Endodermal cell (in vitro differentiated cells): ENCODE results near the gene KCNMA1. TPM values are rescaled to one million over a fixed set of nuclear protein-coding genes. Genes with fewer than 3 reads are reported as not detected.
A peak's percentile ranks its signal among the peaks of the same experiment; 100 is the strongest.

Experiments
- DNase-seq: peaks from one replicate; pipeline ENCODE4 v3.0.0-alpha.2; 2017
- H3K27ac ChIP-seq: 2 replicates; pipeline ENCODE4 v1.5.1; 2013; ENCODE audit warnings: mild to moderate bottlenecking, low read depth, low read length, moderate library complexity
- H3K27me3 ChIP-seq: 2 replicates; pipeline ENCODE4 v1.6.1; 2013; ENCODE audit warnings: mild to moderate bottlenecking, low read length, moderate library complexity; ENCODE audit not compliant: insufficient read depth, control insufficient read depth, poor library complexity, severe bottlenecking
- H3K36me3 ChIP-seq: 2 replicates; pipeline ENCODE4 v1.7.0; 2013; ENCODE audit warnings: mild to moderate bottlenecking, low read length, moderate library complexity; ENCODE audit not compliant: control insufficient read depth, insufficient read depth
- H3K4me1 ChIP-seq: one replicate; pipeline ENCODE4 v1.7.0; 2013; ENCODE audit warnings: low read length; ENCODE audit not compliant: control insufficient read depth, insufficient read depth
- H3K4me3 ChIP-seq: 2 replicates; pipeline ENCODE4 v1.5.1; 2013; ENCODE audit warnings: mild to moderate bottlenecking, low read length, moderate library complexity
- H3K9ac ChIP-seq: 2 replicates; pipeline ENCODE4 v1.6.1; 2013; ENCODE audit warnings: mild to moderate bottlenecking, low read length, moderate library complexity; ENCODE audit not compliant: poor library complexity, severe bottlenecking; ENCODE audit errors: extremely low read depth
- H3K9me3 ChIP-seq: 2 replicates; pipeline ENCODE4 v1.6.1; 2013; ENCODE audit warnings: mild to moderate bottlenecking, low read length, moderate library complexity; ENCODE audit not compliant: control insufficient read depth
- H3K27ac Mint-ChIP-seq: 2 replicates; pipeline ENCODE4 v1.8.0; 2020; ENCODE audit warnings: mixed read lengths
- H3K27me3 Mint-ChIP-seq: 2 replicates; pipeline ENCODE4 v1.8.0; 2021; ENCODE audit warnings: mild to moderate bottlenecking, mixed read lengths; ENCODE audit not compliant: insufficient read depth
- H3K36me3 Mint-ChIP-seq: 2 replicates; pipeline ENCODE4 v1.8.0; 2020; ENCODE audit warnings: low read depth, mixed read lengths
- H3K4me1 Mint-ChIP-seq: 2 replicates; pipeline ENCODE4 v1.8.0; 2020; ENCODE audit warnings: mixed read lengths
- H3K4me3 Mint-ChIP-seq: 2 replicates; pipeline ENCODE4 v1.8.0; 2020; ENCODE audit warnings: mild to moderate bottlenecking, moderate library complexity, mixed read lengths
- H3K9me3 Mint-ChIP-seq: 2 replicates; pipeline ENCODE4 v1.8.0; 2020; ENCODE audit warnings: mild to moderate bottlenecking, mixed read lengths
- CTCF ChIP-seq: fragments of 200-600 bp; sonication (generic); conservative IDR thresholded peaks from 2 replicates; pipeline ENCODE4 v1.5.0; 2021; ENCODE audit warnings: antibody characterized with exemption, mild to moderate bottlenecking
- WGBS, 2 experiments: methylation state at CpG; one replicate each; pipeline versions ENCODE4 v1.1.5 to v1.1.7; 2013; ENCODE audit warnings: missing lambda C conversion rate in 2 of 2, mixed read lengths in 1 of 2; ENCODE audit not compliant: insufficient coverage in 1 of 2, insufficient read length in 1 of 2; 5-methylcytosine and 5-hydroxymethylcytosine counted together
- total RNA-seq, 2 donors: library from RNA; stranded (reverse); fragmentation: NEBNext Ultra II Directional in 1 of 2; extraction: Animal tissue kit (Norgen Biotek cat#: 25700) in 1 of 2; gene quantifications; 2 replicates in 1 of 2; 3 replicates in 1 of 2; pipeline ENCODE4 v1.2.1, GENCODE V29; 2021

Gene KCNMA1
- total RNA-seq, 2 donors from 2014 or later, result 0.55 to 1.3 TPM

- Histone ChIP-seq H3K4me3 (no peak overlapping the region), H3K9ac (no peak overlapping the region), H3K9me3 (no peaks in the 10 kb centered on the region), H3K27ac (no peak overlapping the region), H3K4me1 (no peaks in the 10 kb centered on the region), H3K27me3 (peaks cover 10% of the 10 kb centered on the region), H3K36me3 (no peaks in the 10 kb centered on the region)
- 80 to 93% methylated on average over 1 to 2 of the region's 2 CpGs for whole genome bisulfite sequencing, 2 experiments
- H3K4me3 Mint-ChIP-seq, result no peak overlapping the region
- H3K4me1 Mint-ChIP-seq, result peaks cover 6% of the 10 kb centered on the region
- H3K9me3 Mint-ChIP-seq, result no peaks in the 10 kb centered on the region
- no peak for DNase-seq
- H3K36me3 Mint-ChIP-seq, result no peaks in the 10 kb centered on the region
- H3K27ac Mint-ChIP-seq, result no peak overlapping the region
- TF ChIP-seq CTCF, result no peak
- H3K27me3 Mint-ChIP-seq, result peaks cover 14% of the 10 kb centered on the region
Measured at GRCh38 chr10:77673101-77673500, 35.5 kb upstream of the KCNMA1 start.

- Histone ChIP-seq H3K36me3 (no peaks in the 10 kb centered on the region), H3K9ac (no peak overlapping the region), H3K27me3 (peaks cover 10% of the 10 kb centered on the region), H3K4me3 (no peak overlapping the region), H3K27ac (no peak overlapping the region), H3K9me3 (no peaks in the 10 kb centered on the region), H3K4me1 (no peaks in the 10 kb centered on the region)
- Mint-ChIP-seq H3K27ac (no peak overlapping the region), H3K27me3 (peaks cover 18% of the 10 kb centered on the region), H3K36me3 (no peaks in the 10 kb centered on the region), H3K9me3 (no peaks in the 10 kb centered on the region), H3K4me3 (no peak overlapping the region), H3K4me1 (peaks cover 6% of the 10 kb centered on the region)
- no peak for DNase-seq
- TF ChIP-seq CTCF, result no peak
- 92 to 93% methylated on average over 9 to 10 of the region's 10 CpGs for WGBS, 2 experiments
Measured at GRCh38 chr10:77671594-77672252, 34.1 kb upstream of the KCNMA1 start.

- Mint-ChIP-seq H3K36me3 (no peaks in the 10 kb centered on the region), H3K4me3 (no peak overlapping the region), H3K4me1 (peaks cover 6% of the 10 kb centered on the region), H3K27me3 (peaks cover 20% of the 10 kb centered on the region), H3K9me3 (no peaks in the 10 kb centered on the region), H3K27ac (no peak overlapping the region)
- 76 to 83% methylated on average over 5 of the region's 5 CpGs for WGBS, 2 experiments
- H3K4me3 ChIP-seq, result no peak overlapping the region
- no peaks in the 10 kb centered on the region for H3K4me1 ChIP-seq
- no peak overlapping the region for H3K9ac ChIP-seq
- peak; percentile 30 for DNase-seq
- no peaks in the 10 kb centered on the region for H3K36me3 ChIP-seq
- no peaks in the 10 kb centered on the region for H3K9me3 ChIP-seq
- peaks cover 10% of the 10 kb centered on the region for H3K27me3 ChIP-seq
- TF ChIP-seq CTCF, result no peak
- H3K27ac ChIP-seq, result no peak overlapping the region
Measured at GRCh38 chr10:77670817-77671443, 33.3 kb upstream of the KCNMA1 start.
